ENCODE measurements around the gene ANXA8L1.
"Not testable (repeated sequence)": the region's sequence is repeated elsewhere in the genome, so short reads cannot be mapped to it uniquely, and the experiment has no call there.

ANXA8L1 gene

GRCh38 chr10:46375406-46375805 lies at the start of gene ANXA8L1:
TSS of gene ANXA8L1 (plus strand) at chr10:46375776. CDS start at chr10:46375852, 76 bp downstream.
- not testable (repeated sequence) for DNase-seq (ENCODE audit: low read depth); H3K4me3 ChIP-seq (ENCODE audit: control insufficient read depth, low read depth, low read length)

- no peak for DNase-seq (ENCODE audit: low read depth)
- H3K4me3 ChIP-seq (ENCODE audit: control insufficient read depth, low read depth, low read length) = no peak overlapping the region
- no peak for TF ChIP-seq CTCF (IDR thresholded peaks at IDR 0.05; ENCODE audit: control insufficient read depth, insufficient read depth, low read depth, low read length, missing control alignments)
Measured at GRCh38 chr10:46326066-46326465, 49.5 kb upstream of the ANXA8L1 start.

- DNase-seq (ENCODE audit: low read depth) = no peak
Measured at GRCh38 chr10:46326971-46327370, 48.6 kb upstream of the ANXA8L1 start.

GRCh38 chr10:46327685-46328084 lies 47.9 kb upstream of the ANXA8L1 start:
- H3K4me3 ChIP-seq (ENCODE audit: control insufficient read depth, low read depth, low read length) = no peak overlapping the region
- TF ChIP-seq CTCF (IDR thresholded peaks at IDR 0.05; ENCODE audit: control insufficient read depth, insufficient read depth, low read depth, low read length, missing control alignments) = no peak

More at GRCh38 chr10:46326971-46327370, 48.6 kb upstream of the ANXA8L1 start:
- TF ChIP-seq CTCF (IDR thresholded peaks at IDR 0.05; ENCODE audit: control insufficient read depth, insufficient read depth, low read depth, low read length, missing control alignments) = no peak
- no peak overlapping the region for H3K4me3 ChIP-seq (ENCODE audit: control insufficient read depth, low read depth, low read length)

GRCh38 chr10:46328853-46329689 lies 46.5 kb upstream of the ANXA8L1 start:
- TF ChIP-seq CTCF (IDR thresholded peaks at IDR 0.05; ENCODE audit: control insufficient read depth, insufficient read depth, low read depth, low read length, missing control alignments) = no peak
- no peak for DNase-seq (ENCODE audit: low read depth)

More at GRCh38 chr10:46327685-46328084, 47.9 kb upstream of the ANXA8L1 start:
- no peak for DNase-seq (ENCODE audit: low read depth)

GRCh38 chr10:46329690-46330016 lies 45.9 kb upstream of the ANXA8L1 start:
- H3K4me3 ChIP-seq (ENCODE audit: control insufficient read depth, low read depth, low read length) = no peak overlapping the region
- no peak for DNase-seq (ENCODE audit: low read depth)
- TF ChIP-seq CTCF (IDR thresholded peaks at IDR 0.05; ENCODE audit: control insufficient read depth, insufficient read depth, low read depth, low read length, missing control alignments) = no peak

More at GRCh38 chr10:46328853-46329689, 46.5 kb upstream of the ANXA8L1 start:
- H3K4me3 ChIP-seq (ENCODE audit: control insufficient read depth, low read depth, low read length) = no peak overlapping the region

- no peak for TF ChIP-seq CTCF (IDR thresholded peaks at IDR 0.05; ENCODE audit: control insufficient read depth, insufficient read depth, low read depth, low read length, missing control alignments)
- DNase-seq (ENCODE audit: low read depth) = no peak
- H3K4me3 ChIP-seq (ENCODE audit: control insufficient read depth, low read depth, low read length) = no peak overlapping the region
Measured at GRCh38 chr10:46330894-46331293, 44.7 kb upstream of the ANXA8L1 start.

GRCh38 chr10:46365484-46365883 lies 10.1 kb upstream of the ANXA8L1 start:
- not testable (repeated sequence) for DNase-seq (ENCODE audit: low read depth); H3K4me3 ChIP-seq (ENCODE audit: control insufficient read depth, low read depth, low read length)

GRCh38 chr10:46367209-46367608 lies 8.4 kb upstream of the ANXA8L1 start:
- DNase-seq (ENCODE audit: low read depth); H3K4me3 ChIP-seq (ENCODE audit: control insufficient read depth, low read depth, low read length): not testable (repeated sequence)

GRCh38 chr10:46367666-46368240 lies 7.8 kb upstream of the ANXA8L1 start:
- not testable (repeated sequence) for DNase-seq (ENCODE audit: low read depth); H3K4me3 ChIP-seq (ENCODE audit: control insufficient read depth, low read depth, low read length)

- not testable (repeated sequence) for H3K4me3 ChIP-seq (ENCODE audit: control insufficient read depth, low read depth, low read length); DNase-seq (ENCODE audit: low read depth)
Measured at GRCh38 chr10:46368956-46369355, 6.6 kb upstream of the ANXA8L1 start.

Data from AG09309 (cell line).